OCI-LY3 (cell line): ENCODE data around the gene NTSR2.

Experiments
- CTCF ChIP-seq: fragments of 200-600, 300-600 bp; sonication (generic); IDR thresholded peaks from 2 replicates; pipeline ENCODE4 v1.5.1; 2014; ENCODE audit warnings: antibody characterized with exemption, low read length, low read depth
- EZH2phosphoT487 ChIP-seq: fragments of 200-600 bp; shearing (Covaris generic); IDR thresholded peaks from 2 replicates; pipeline ENCODE4 v1.6.1; 2018; ENCODE audit warnings: antibody characterized with exemption, mixed run types, low read depth

DNA sequence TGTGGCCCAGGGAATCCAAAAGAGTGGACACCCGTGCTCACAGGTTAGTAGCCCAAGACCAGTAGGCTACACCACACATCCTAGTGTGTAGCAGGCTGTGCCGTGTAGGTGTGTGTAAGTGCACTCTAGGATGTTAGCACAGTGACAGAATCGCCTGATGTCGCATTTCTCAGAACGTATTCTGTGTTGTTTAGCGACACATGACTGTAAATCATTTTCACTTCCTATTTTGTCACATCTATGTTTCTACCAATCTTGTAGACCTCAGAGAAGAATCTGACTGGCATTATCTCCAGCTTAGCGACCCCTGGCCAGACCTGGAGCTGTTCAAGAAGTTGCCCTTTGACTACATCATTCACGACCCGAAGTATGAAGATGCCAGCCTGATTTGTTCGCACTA lies 45.1 kb downstream of the NTSR2 start:
- no peak for TF ChIP-seq CTCF
- TF ChIP-seq EZH2phosphoT487, result no peak
